IMR-90 (cell line): ENCODE measurements around the gene TSPEAR. TPM values are rescaled to one million over a fixed set of nuclear protein-coding genes. Genes with fewer than 3 reads are reported as not detected.

ENCODE experiments used
- ATAC-seq: fragments of 200-7000 bp; cut with Tn5 transposase; 2 replicates; pipeline ENCODE4 v1.9.1; 2020; ENCODE audit warnings: low read depth, mild to moderate bottlenecking, moderate library complexity
- BruUV-seq: library from RNA; stranded (reverse); fragments of 400-500 nt; replicated peaks from 2 replicates; lab custom pipeline; 2021; lab: Mats Ljungman, UMichigan
- CTCF ChIA-PET: fragments of 300-600 bp; formaldehyde crosslinking; extraction: SDS; loops from one replicate; lab custom pipeline; 2021; ENCODE audit warnings: antibody characterized with exemption; lab: Yijun Ruan, JAX
- POLR2A ChIA-PET: fragments of 300-600 bp; sonication (Branson Sonifier 250); formaldehyde crosslinking; loops from one replicate; lab custom pipeline; 2022; ENCODE audit warnings: antibody characterized with exemption; ENCODE audit not compliant: unreplicated experiment; lab: Charles Lee
- DNase-seq: peaks from one replicate; pipeline ENCODE4 v3.0.0; 2013
- H2AFZ ChIP-seq: replicated peaks from 2 replicates; pipeline ENCODE3; 2013; ENCODE audit warnings: low read length, mild to moderate bottlenecking; ENCODE audit not compliant: poor library complexity
- H2AK5ac ChIP-seq: 2 replicates; pipeline ENCODE4 v1.6.1; 2013; ENCODE audit warnings: low read depth, low read length, inconsistent platforms
- H2AK9ac ChIP-seq: replicated peaks from 2 replicates; pipeline ENCODE3; 2013; ENCODE audit warnings: mild to moderate bottlenecking, low read depth, low read length, moderate library complexity; ENCODE audit not compliant: poor library complexity
- H2BK120ac ChIP-seq: 2 replicates; pipeline ENCODE4 v1.6.1; 2013; ENCODE audit warnings: low read depth, low read length, inconsistent platforms
- H2BK15ac ChIP-seq: 3 replicates; pipeline ENCODE4 v1.6.1; 2013; ENCODE audit warnings: low read depth, low read length, inconsistent platforms
- H2BK20ac ChIP-seq: 2 replicates; pipeline ENCODE4 v1.6.1; 2013; ENCODE audit warnings: low read depth, mild to moderate bottlenecking, inconsistent platforms, low read length, moderate library complexity
- H2BK5ac ChIP-seq: 2 replicates; pipeline ENCODE4 v1.6.1; 2013; ENCODE audit warnings: mild to moderate bottlenecking, low read depth, low read length, inconsistent platforms; ENCODE audit not compliant: poor library complexity, severe bottlenecking
- H3K14ac ChIP-seq: replicated peaks from 2 replicates; pipeline ENCODE4 v1.6.1; 2013; ENCODE audit warnings: low read depth, low read length, inconsistent platforms
- H3K18ac ChIP-seq: 2 replicates; pipeline ENCODE4 v1.6.1; 2013; ENCODE audit warnings: low read depth, low read length, control low read depth
- H3K23ac ChIP-seq: 2 replicates; pipeline ENCODE4 v1.6.1; 2013; ENCODE audit warnings: low read depth, low read length, inconsistent platforms
- H3K27ac ChIP-seq: 2 replicates; pipeline ENCODE4 v1.5.1; 2013; ENCODE audit warnings: mild to moderate bottlenecking, control low read depth, low read length; ENCODE audit not compliant: insufficient read depth
- H3K27me3 ChIP-seq: 2 replicates; pipeline ENCODE4 v1.6.1; 2013; ENCODE audit warnings: low read length; ENCODE audit not compliant: control insufficient read depth, insufficient read depth
- H3K36me3 ChIP-seq: 2 replicates; pipeline ENCODE4 v1.6.1; 2013; ENCODE audit warnings: low read length, mixed read lengths; ENCODE audit not compliant: control insufficient read depth, insufficient read depth
- H3K4ac ChIP-seq: 2 replicates; pipeline ENCODE4 v1.6.1; 2013; ENCODE audit warnings: low read depth, low read length, inconsistent platforms
- H3K4me1 ChIP-seq: 2 replicates; pipeline ENCODE4 v1.6.1; 2013; ENCODE audit warnings: low read length, mixed read lengths; ENCODE audit not compliant: control insufficient read depth, insufficient read depth
- H3K4me2 ChIP-seq: 2 replicates; pipeline ENCODE4 v1.6.1; 2013; ENCODE audit warnings: low read depth, mild to moderate bottlenecking, control low read depth, low read length, moderate library complexity
- H3K4me3 ChIP-seq: 2 replicates; pipeline ENCODE4 v1.5.1; 2013; ENCODE audit warnings: low read depth, mild to moderate bottlenecking, control low read depth, low read length, moderate library complexity; ENCODE audit not compliant: insufficient read depth
- H3K56ac ChIP-seq: 2 replicates; pipeline ENCODE4 v1.6.1; 2013; ENCODE audit warnings: low read length, inconsistent platforms; ENCODE audit not compliant: insufficient read depth; ENCODE audit errors: extremely low read depth
- H3K79me1 ChIP-seq, 2 experiments: 2 replicates each; pipeline ENCODE4 v1.6.1; 2013; ENCODE audit warnings: low read length in 2 of 2, inconsistent platforms in 1 of 2, low read depth in 1 of 2
- H3K9ac ChIP-seq: 2 replicates; pipeline ENCODE4 v1.6.1; 2013; ENCODE audit warnings: low read depth, low read length, control low read depth
- H3K9me1 ChIP-seq: 2 replicates; pipeline ENCODE4 v1.6.1; 2013; ENCODE audit warnings: low read length, inconsistent platforms; ENCODE audit not compliant: insufficient read depth
- H3K9me3 ChIP-seq: 2 replicates; pipeline ENCODE4 v1.6.1; 2013; ENCODE audit warnings: low read length; ENCODE audit not compliant: control insufficient read depth, insufficient read depth
- H4K20me1 ChIP-seq: 2 replicates; pipeline ENCODE4 v1.6.1; 2013; ENCODE audit warnings: low read length, inconsistent platforms; ENCODE audit not compliant: insufficient read depth
- H4K5ac ChIP-seq: 2 replicates; pipeline ENCODE4 v1.6.1; 2013; ENCODE audit warnings: mild to moderate bottlenecking, low read depth, low read length, control low read depth
- H4K8ac ChIP-seq, 2 experiments: 2 replicates each; pipeline ENCODE4 v1.6.1; 2013; ENCODE audit warnings: low read depth in 2 of 2, low read length in 2 of 2, control low read depth in 1 of 2, inconsistent platforms in 1 of 2
- H4K91ac ChIP-seq: 2 replicates; pipeline ENCODE4 v1.6.1; 2013; ENCODE audit warnings: low read depth, low read length, inconsistent platforms; ENCODE audit not compliant: insufficient read depth
- WGBS, 2 experiments: methylation state at CpG; one replicate each; pipeline versions ENCODE4 v1.1.5 to v1.1.7; 2013; ENCODE audit warnings: missing lambda C conversion rate in 2 of 2; ENCODE audit not compliant: insufficient read length in 1 of 2; ENCODE audit errors: extremely low coverage in 2 of 2; 5-methylcytosine and 5-hydroxymethylcytosine counted together
- dilution Hi-C: fragments of 300-500 bp; cut with HindIII; formaldehyde crosslinking; loops from one replicate; pipeline ENCODE4 v1.14.3; 2018; ENCODE audit warnings: low sequenced_read_pairs; ENCODE audit not compliant: unreplicated experiment
- in situ Hi-C: fragments of 300-500 bp; cut with MboI; formaldehyde crosslinking; loops from 3 replicates; pipeline ENCODE4 v1.14.3; 2019; ENCODE audit warnings: low sequenced_read_pairs, inconsistent platforms, mixed read lengths
- intact Hi-C: fragments of 100-400 bp; cut with micrococcal nuclease; formaldehyde crosslinking; loops from 2 replicates; pipeline ENCODE4 v1.10.0; 2022
- polyA plus RNA-seq, 3 experiments: library from polyadenylated mRNA; depleted of rRNA; stranded (reverse); fragments of >200 nt; gene quantifications; 2 replicates each; pipeline ENCODE4 v1.2.3, GENCODE V29; 2012; ENCODE audit warnings: low replicate concordance in 1 of 3
- total RNA-seq: library from RNA; depleted of rRNA; stranded (reverse); fragments of >200 nt; gene quantifications from 2 replicates; pipeline ENCODE4 v1.2.3, GENCODE V29; 2012
- TF ChIP-seq, protein P1 (sequence below): fragments of 150-350 bp; IDR thresholded peaks from 2 replicates; pipeline ENCODE4 v1.6.1; 2017; ENCODE audit warnings: mild to moderate bottlenecking, antibody characterized with exemption, low read length, low read depth

The TSPEAR gene
- total and polyA plus RNA-seq, 2 of the 4 experiments (the other 2 are of a cell fraction), result not detected

- Histone ChIP-seq H3K36me3 (no peaks in the 10 kb centered on the region), H2AK5ac (no peak overlapping the region), H3K79me1 (no peaks in the 10 kb centered on the region), H3K18ac (no peak overlapping the region), H4K20me1 (no peaks in the 10 kb centered on the region), H2BK20ac (no peak overlapping the region), H3K9ac (no peak overlapping the region), H2AK9ac (no peak overlapping the region), H3K23ac (no peak overlapping the region), H4K8ac (no peak overlapping the region), H2BK120ac (no peak overlapping the region), H2AFZ (no peak overlapping the region), H3K14ac (no peak overlapping the region), H3K56ac (no peak overlapping the region), H3K27me3 (peaks cover 82% of the 10 kb centered on the region), H2BK15ac (no peak overlapping the region), H3K4me2 (no peak overlapping the region), H3K4me1 (peaks cover 1% of the 10 kb centered on the region; the same call in 1 of the 2 replicates), H3K27ac (no peak overlapping the region), H4K5ac (no peak overlapping the region), H3K9me3 (peaks cover 6% of the 10 kb centered on the region; the same call in 1 of the 2 replicates), H4K91ac (no peak overlapping the region), H3K9me1 (no peaks in the 10 kb centered on the region), H3K4ac (no peak overlapping the region), H3K4me3 (no peak overlapping the region), H2BK5ac (no peak overlapping the region)
- TF ChIP-seq, protein P1, sequence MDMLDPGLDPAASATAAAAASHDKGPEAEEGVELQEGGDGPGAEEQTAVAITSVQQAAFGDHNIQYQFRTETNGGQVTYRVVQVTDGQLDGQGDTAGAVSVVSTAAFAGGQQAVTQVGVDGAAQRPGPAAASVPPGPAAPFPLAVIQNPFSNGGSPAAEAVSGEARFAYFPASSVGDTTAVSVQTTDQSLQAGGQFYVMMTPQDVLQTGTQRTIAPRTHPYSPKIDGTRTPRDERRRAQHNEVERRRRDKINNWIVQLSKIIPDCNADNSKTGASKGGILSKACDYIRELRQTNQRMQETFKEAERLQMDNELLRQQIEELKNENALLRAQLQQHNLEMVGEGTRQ, result no peak
- no TSS peak for BruUV-seq
- intact Hi-C loops, result no loop called here
- CTCF ChIA-PET, result no interaction called here
- in situ Hi-C loops, result no loop called here
- POLR2A ChIA-PET, result no interaction called here
- dilution Hi-C loops, result no loop called here
- 0% methylated on average over 2 of the region's 25 CpGs; no CpG with 5 or more reads in 1 of the 2 experiments for WGBS, 2 experiments
- DNase-seq (no peak), ATAC-seq (no peak)
Measured at GRCh38 chr21:44708866-44709425, 2.4 kb downstream of the TSPEAR start.
